ENCODE results near the gene ITGB1BP1.

The ITGB1BP1 gene

GRCh38 chr2:9416962-9417316, 6.4 kb downstream of the ITGB1BP1 start:
- no peaks in the 10 kb centered on the region for H4K20me1 ChIP-seq (ENCODE audit: insufficient read depth, low read length)
- H3K79me2 ChIP-seq (ENCODE audit: insufficient read depth, low read length), result peaks cover 21% of the 10 kb centered on the region
- no peaks in the 10 kb centered on the region for H3K9me2 ChIP-seq (ENCODE audit: low read depth, low read length)
- H3K4me3 ChIP-seq (ENCODE audit: low read depth, low read length, poor library complexity, severe bottlenecking), result no peak overlapping the region
- no peaks in the 10 kb centered on the region for H3K9me3 ChIP-seq (ENCODE audit: low read length)
- H2AFZ ChIP-seq (ENCODE audit: low read length), result no peak overlapping the region
- TF ChIP-seq EZH2 (IDR thresholded peaks at IDR 0.05; ENCODE audit: borderline replicate concordance, low read length), result no peak
- TF ChIP-seq CTCF (IDR thresholded peaks at IDR 0.05; ENCODE audit: low read length), result no peak
- peaks cover 19% of the 10 kb centered on the region for H3K4me1 ChIP-seq (ENCODE audit: insufficient read depth, low read length, severe bottlenecking)
- H3K4me2 ChIP-seq (ENCODE audit: low read length), result no peak overlapping the region
- H3K27me3 ChIP-seq (ENCODE audit: insufficient read depth, low read length), result no peaks in the 10 kb centered on the region
- no peak overlapping the region for H3K9ac ChIP-seq (ENCODE audit: low read length)
- H3F3A ChIP-seq (ENCODE audit: insufficient read depth, low read length), result no peaks in the 10 kb centered on the region
- H3K27ac ChIP-seq (ENCODE audit: low read depth, low read length, poor library complexity, severe bottlenecking), result no peak overlapping the region
- peaks cover 45% of the 10 kb centered on the region for H3K36me3 ChIP-seq (ENCODE audit: insufficient read depth, low read length)

DNA sequence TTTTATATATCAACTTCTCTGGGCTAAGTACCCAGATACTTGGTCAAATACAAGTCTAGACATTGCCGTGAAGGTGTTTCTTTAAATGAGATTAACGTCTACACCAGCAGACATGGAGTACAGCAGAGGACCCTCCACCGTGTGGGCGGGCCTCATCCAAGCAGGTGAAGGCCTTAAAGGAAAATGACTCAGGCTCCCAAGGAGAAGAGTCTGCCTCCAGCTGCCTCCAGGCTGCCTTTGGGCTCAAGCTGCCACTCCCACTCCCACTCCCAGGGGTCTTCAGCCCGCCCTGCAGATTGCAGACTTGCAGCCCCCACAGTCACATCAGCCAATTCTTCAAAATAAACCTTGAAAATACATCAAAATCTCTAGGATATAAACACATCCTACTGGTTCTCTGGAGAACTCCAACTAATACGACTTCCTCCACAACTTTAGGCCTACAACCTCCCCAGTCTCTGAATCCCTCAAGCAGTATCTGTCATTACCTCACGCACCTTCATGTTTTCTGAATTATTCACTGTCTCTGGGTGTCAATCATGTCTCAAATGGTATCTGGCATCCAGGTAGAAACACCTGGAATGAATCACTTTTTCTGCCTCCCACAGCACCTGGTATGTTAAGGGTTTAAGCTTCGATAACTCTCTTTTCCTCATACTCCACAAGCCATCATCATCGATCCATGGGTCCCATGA, 6.9 kb downstream of the ITGB1BP1 start:
- TF ChIP-seq EZH2 (IDR thresholded peaks at IDR 0.05; ENCODE audit: borderline replicate concordance, low read length) (no peak), CTCF (IDR thresholded peaks at IDR 0.05; ENCODE audit: low read length) (no peak)
- Histone ChIP-seq H3K27me3 (ENCODE audit: insufficient read depth, low read length) (no peaks in the 10 kb centered on the region), H3K9ac (ENCODE audit: low read length) (no peak overlapping the region), H3K9me3 (ENCODE audit: low read length) (no peaks in the 10 kb centered on the region), H3K27ac (ENCODE audit: low read depth, low read length, poor library complexity, severe bottlenecking) (no peak overlapping the region), H3K79me2 (ENCODE audit: insufficient read depth, low read length) (0 out of 2 replicates have a peak, but pooled peaks cover 16% of the 10 kb centered on the region), H3K4me3 (ENCODE audit: low read depth, low read length, poor library complexity, severe bottlenecking) (no peak overlapping the region), H3K36me3 (ENCODE audit: insufficient read depth, low read length) (peaks cover 48% of the 10 kb centered on the region), H3K4me2 (ENCODE audit: low read length) (no peak overlapping the region), H3F3A (ENCODE audit: insufficient read depth, low read length) (no peaks in the 10 kb centered on the region), H3K4me1 (ENCODE audit: insufficient read depth, low read length, severe bottlenecking) (peaks cover 14% of the 10 kb centered on the region), H3K9me2 (ENCODE audit: low read depth, low read length) (no peaks in the 10 kb centered on the region), H4K20me1 (ENCODE audit: insufficient read depth, low read length) (no peaks in the 10 kb centered on the region), H2AFZ (ENCODE audit: low read length) (no peak overlapping the region)

GRCh38 chr2:9415516-9416169, 7.7 kb downstream of the ITGB1BP1 start:
- Histone ChIP-seq H3K9ac (ENCODE audit: low read length) (no peak overlapping the region), H3K27ac (ENCODE audit: low read depth, low read length, poor library complexity, severe bottlenecking) (no peak overlapping the region), H3K4me1 (ENCODE audit: insufficient read depth, low read length, severe bottlenecking) (peaks cover 8% of the 10 kb centered on the region)

More at GRCh38 chr2:9415516-9416169, 7.7 kb downstream of the ITGB1BP1 start:
- Histone ChIP-seq H2AFZ (ENCODE audit: low read length) (no peak overlapping the region), H3K4me3 (ENCODE audit: low read depth, low read length, poor library complexity, severe bottlenecking) (no peak overlapping the region), H3K27me3 (ENCODE audit: insufficient read depth, low read length) (no peaks in the 10 kb centered on the region), H3K9me3 (ENCODE audit: low read length) (no peaks in the 10 kb centered on the region), H3K9me2 (ENCODE audit: low read depth, low read length) (no peaks in the 10 kb centered on the region), H3F3A (ENCODE audit: insufficient read depth, low read length) (no peaks in the 10 kb centered on the region), H3K36me3 (ENCODE audit: insufficient read depth, low read length) (peaks cover 53% of the 10 kb centered on the region), H3K79me2 (ENCODE audit: insufficient read depth, low read length) (0 out of 2 replicates have a peak, but pooled peaks cover 14% of the 10 kb centered on the region), H4K20me1 (ENCODE audit: insufficient read depth, low read length) (no peaks in the 10 kb centered on the region), H3K4me2 (ENCODE audit: low read length) (no peak overlapping the region)
- no peak for TF ChIP-seq EZH2 (IDR thresholded peaks at IDR 0.05; ENCODE audit: borderline replicate concordance, low read length)
- TF ChIP-seq CTCF (IDR thresholded peaks at IDR 0.05; ENCODE audit: low read length), result no peak

All from OCI-LY1 (cell line).